Effector CD8-positive, alpha-beta T cell (primary cell): Measurements from ENCODE around the gene SIAH3.

Source experiments
- DNase-seq: peaks from one replicate; lab custom pipeline; 2025; lab: John Stamatoyannopoulos, UW

Gene SIAH3

GRCh38 chr13:45820106-45820838, 31.3 kb downstream of the SIAH3 start:
- no peak for DNase-seq

GRCh38 chr13:45817833-45818232, 33.7 kb downstream of the SIAH3 start:
- no peak for DNase-seq

- no peak for DNase-seq
Measured at GRCh38 chr13:45816427-45816826, 35.1 kb downstream of the SIAH3 start.

GRCh38 chr13:45812695-45813372, 38.7 kb downstream of the SIAH3 start:
- DNase-seq, result no peak

GRCh38 chr13:45811891-45812694, 39.5 kb downstream of the SIAH3 start:
- no peak for DNase-seq

GRCh38 chr13:45809801-45810394, 41.7 kb downstream of the SIAH3 start:
- DNase-seq, result no peak

- no peak for DNase-seq
Measured at GRCh38 chr13:45808925-45809324, 42.6 kb downstream of the SIAH3 start.

- DNase-seq, result no peak
Measured at GRCh38 chr13:45807520-45808099, 43.9 kb downstream of the SIAH3 start.

GRCh38 chr13:45800485-45800884, 51.1 kb downstream of the SIAH3 start:
- no peak for DNase-seq

- DNase-seq, result no peak
Measured at GRCh38 chr13:45799451-45799850, 52.1 kb downstream of the SIAH3 start.

- no peak for DNase-seq
Measured at GRCh38 chr13:45798851-45799250, 52.7 kb downstream of the SIAH3 start.

GRCh38 chr13:45796426-45797235, 54.9 kb downstream of the SIAH3 start:
- DNase-seq, result no peak

GRCh38 chr13:45792827-45793303, 58.7 kb downstream of the SIAH3 start:
- no peak for DNase-seq

GRCh38 chr13:45788011-45788410, 63.5 kb downstream of the SIAH3 start:
- DNase-seq, result no peak

- DNase-seq, result no peak
Measured at GRCh38 chr13:45787346-45787745, 64.2 kb downstream of the SIAH3 start.

- no peak for DNase-seq
Measured at GRCh38 chr13:45786293-45786920, 65.1 kb downstream of the SIAH3 start.

GRCh38 chr13:45784755-45785675, 66.5 kb downstream of the SIAH3 start:
- DNase-seq, result no peak

- no peak for DNase-seq
Measured at GRCh38 chr13:45783346-45784043, 68.1 kb downstream of the SIAH3 start.
